Osteoblast (primary cell): ENCODE results near the gene ZMYM2. TPM values are rescaled to one million over a fixed set of nuclear protein-coding genes. Genes with fewer than 3 reads are reported as not detected.

Source experiments
- DNase-seq: peaks from one replicate; pipeline ENCODE4 v3.0.0; 2011; ENCODE audit warnings: low spot score, mixed read lengths; ENCODE audit not compliant: insufficient read length; ENCODE audit errors: missing footprints
- H2AFZ ChIP-seq: 2 replicates; pipeline ENCODE4 v1.6.0; 2011; ENCODE audit warnings: mild to moderate bottlenecking, low read length
- H3K27ac ChIP-seq: 2 replicates; pipeline ENCODE4 v1.5.1; 2011; ENCODE audit warnings: mild to moderate bottlenecking, low read depth, low read length, moderate library complexity
- H3K27me3 ChIP-seq: 2 replicates; pipeline ENCODE4 v1.6.0; 2012; ENCODE audit warnings: mild to moderate bottlenecking, control low read depth, inconsistent platforms, low read length, moderate library complexity; ENCODE audit not compliant: insufficient read depth
- H3K36me3 ChIP-seq: 2 replicates; pipeline ENCODE4 v1.5.1; 2011; ENCODE audit warnings: mild to moderate bottlenecking, low read length, control low read depth, moderate library complexity; ENCODE audit not compliant: insufficient read depth
- H3K4me1 ChIP-seq: 2 replicates; pipeline ENCODE4 v1.5.1; 2011; ENCODE audit warnings: mild to moderate bottlenecking, low read length, control low read depth, moderate library complexity; ENCODE audit not compliant: insufficient read depth
- H3K4me2 ChIP-seq: 2 replicates; pipeline ENCODE4 v1.6.0; 2011; ENCODE audit warnings: mild to moderate bottlenecking, low read length; ENCODE audit not compliant: insufficient read depth
- H3K4me3 ChIP-seq: fragments of 200-600 bp; sonication (generic); 3 replicates; pipeline ENCODE4 v1.5.1; 2012; ENCODE audit warnings: mild to moderate bottlenecking, low read length, inconsistent platforms; ENCODE audit not compliant: insufficient read depth
- H3K79me2 ChIP-seq: 2 replicates; pipeline ENCODE4 v1.6.0; 2012; ENCODE audit warnings: mild to moderate bottlenecking, low read length, control low read depth, inconsistent platforms; ENCODE audit not compliant: insufficient read depth
- H3K9me3 ChIP-seq: 2 replicates; pipeline ENCODE4 v1.5.1; 2011; ENCODE audit warnings: low read depth, low read length, control low read depth
- H4K20me1 ChIP-seq: 2 replicates; pipeline ENCODE4 v1.6.0; 2012; ENCODE audit warnings: mild to moderate bottlenecking, low read length, control low read depth; ENCODE audit not compliant: insufficient read depth
- CTCF ChIP-seq: IDR thresholded peaks from 2 replicates; pipeline ENCODE4 v1.5.1; 2011; ENCODE audit warnings: mild to moderate bottlenecking, low read depth, low read length, moderate library complexity; ENCODE audit errors: extremely low read depth
- total RNA-seq: library from RNA; depleted of rRNA; stranded (reverse); fragments of >200 nt; gene quantifications from 2 replicates; pipeline ENCODE4 v1.2.3, GENCODE V29; 2012

The ZMYM2 gene
- total RNA-seq, 1 donor = 65.5 TPM

GRCh38 chr13:19940106-19940505 is 18.4 kb upstream of the ZMYM2 start:
- TF ChIP-seq CTCF = no peak
- Histone ChIP-seq H2AFZ (no peak overlapping the region), H3K4me1 (no peaks in the 10 kb centered on the region)

GRCh38 chr13:19950374-19950773 is 8.2 kb upstream of the ZMYM2 start:
- H3K4me1 ChIP-seq = no peaks in the 10 kb centered on the region
- no peaks in the 10 kb centered on the region for H3K79me2 ChIP-seq
- H3K27me3 ChIP-seq = no peaks in the 10 kb centered on the region
- no peak overlapping the region for H3K4me3 ChIP-seq
- H3K27ac ChIP-seq = no peak overlapping the region
- H3K9me3 ChIP-seq = no peaks in the 10 kb centered on the region
- no peaks in the 10 kb centered on the region for H3K36me3 ChIP-seq
- no peak for DNase-seq
- no peaks in the 10 kb centered on the region for H4K20me1 ChIP-seq
- TF ChIP-seq CTCF = no peak
- peak overlapping the region; percentile 6 for H2AFZ ChIP-seq
- H3K4me2 ChIP-seq = no peak overlapping the region

More at GRCh38 chr13:19940106-19940505, 18.4 kb upstream of the ZMYM2 start:
- H3K4me2 ChIP-seq = no peak overlapping the region
- no peak for DNase-seq
- no peaks in the 10 kb centered on the region for H3K36me3 ChIP-seq
- no peaks in the 10 kb centered on the region for H3K79me2 ChIP-seq
- no peak overlapping the region for H3K27ac ChIP-seq
- peaks cover 7% of the 10 kb centered on the region for H3K27me3 ChIP-seq
- H3K9me3 ChIP-seq = no peaks in the 10 kb centered on the region
- H3K4me3 ChIP-seq = no peak overlapping the region
- H4K20me1 ChIP-seq = no peaks in the 10 kb centered on the region

GRCh38 chr13:19952850-19953249 is 5.7 kb upstream of the ZMYM2 start:
- Histone ChIP-seq H3K4me1 (no peaks in the 10 kb centered on the region), H3K4me3 (no peak overlapping the region), H3K36me3 (no peaks in the 10 kb centered on the region), H2AFZ (no peak overlapping the region), H3K27me3 (no peaks in the 10 kb centered on the region), H3K27ac (no peak overlapping the region), H4K20me1 (no peaks in the 10 kb centered on the region), H3K9me3 (no peaks in the 10 kb centered on the region), H3K4me2 (no peak overlapping the region), H3K79me2 (no peaks in the 10 kb centered on the region)
- TF ChIP-seq CTCF = no peak
- no peak for DNase-seq

GRCh38 chr13:19955873-19956559 is 2.5 kb upstream of the ZMYM2 start:
- Histone ChIP-seq H4K20me1 (peaks cover 14% of the 10 kb centered on the region), H2AFZ (no peak overlapping the region), H3K4me2 (no peak overlapping the region), H3K4me1 (peaks cover 15% of the 10 kb centered on the region), H3K27ac (no peak overlapping the region), H3K9me3 (no peaks in the 10 kb centered on the region), H3K79me2 (peaks cover 16% of the 10 kb centered on the region), H3K27me3 (no peaks in the 10 kb centered on the region), H3K36me3 (peaks cover 6% of the 10 kb centered on the region), H3K4me3 (no peak overlapping the region)
- DNase-seq = peak; percentile 14
- TF ChIP-seq CTCF = no peak
